ENCODE measurements around the gene HINT3. TPM values are rescaled to one million over a fixed set of nuclear protein-coding genes. Genes with fewer than 3 reads are reported as not detected.

The HINT3 gene
- total and polyA plus RNA-seq, 2 experiments from 2014 or later, result 1.8 to 8.0 TPM

- TF ChIP-seq ZNF462 (CRISPR knock-in tag; IDR thresholded peaks at IDR 0.05), result no peak
- TF ChIP-seq ETS1 (IDR thresholded peaks at IDR 0.05), result no peak
- TF ChIP-seq JUNB (IDR thresholded peaks at IDR 0.05; ENCODE audit: unreplicated experiment), result no peak
- TF ChIP-seq EZH2 (IDR thresholded peaks at IDR 0.05; ENCODE audit: low read depth, unreplicated experiment), result no peak
- no peak for TF ChIP-seq EZH2phosphoT487 (IDR thresholded peaks at IDR 0.05; ENCODE audit: unreplicated experiment)
- no peak for TF ChIP-seq REST (IDR thresholded peaks at IDR 0.05; ENCODE audit: unreplicated experiment)
Measured at GRCh38 chr6:125939026-125939425, 17.5 kb upstream of the HINT3 start (continued).

Measured in GM23338 (cell line).